Stomach (tissue), 9 donors: ENCODE measurements around the gene CACNA1E. TPM values are rescaled to one million over a fixed set of nuclear protein-coding genes. Genes with fewer than 3 reads are reported as not detected.
"Not testable (repeated sequence)": the region's sequence is repeated elsewhere in the genome, so short reads cannot be mapped to it uniquely, and the experiment has no call there.

Experiments
- DNase-seq, 2 donors: peaks; one replicate each; pipeline versions ENCODE4 v3.0.0 to v3.0.0-alpha.2; 2013 to 2019
- H3K27ac ChIP-seq, 5 donors: fragments of 200-600 bp in 4 of 5; sonication (generic) in 4 of 5; one replicate each; pipeline ENCODE4 v1.5.1; 2013 to 2019; ENCODE audit warnings: mild to moderate bottlenecking in 1 of 5, moderate library complexity in 1 of 5
- H3K27me3 ChIP-seq, 3 donors: fragments of 200-600 bp; sonication (generic); one replicate each; pipeline ENCODE4 v1.5.1; 2017 to 2019; ENCODE audit warnings: mixed run types in 1 of 3
- H3K36me3 ChIP-seq, 4 donors: fragments of 200-600 bp; sonication (generic); 1 replicate in 3 of 4; 2 replicates in 1 of 4; pipeline ENCODE4 v1.5.1; 2016 to 2019
- H3K4me1 ChIP-seq, 4 donors: fragments of 200-600 bp; sonication (generic); one replicate each; pipeline ENCODE4 v1.5.1; 2016 to 2019
- H3K4me3 ChIP-seq, 4 donors: fragments of 200-600 bp; sonication (generic) in 3 of 4; one replicate each; pipeline ENCODE4 v1.5.1; 2016 to 2019; ENCODE audit warnings: mild to moderate bottlenecking in 1 of 4
- H3K9me3 ChIP-seq, 4 donors: fragments of 200-600 bp; sonication (generic); one replicate each; pipeline ENCODE4 v1.5.1; 2016 to 2019
- EP300 ChIP-seq: sonication (generic); formaldehyde crosslinking; IDR thresholded peaks from one replicate; pipeline ENCODE4 v1.6.1; 2017; ENCODE audit warnings: antibody characterized with exemption
- POLR2A ChIP-seq, 4 donors: fragments of 450-650 bp; IDR thresholded peaks; one replicate each; pipeline ENCODE4 v1.6.1; 2016; ENCODE audit warnings: antibody characterized with exemption in 4 of 4, control low read depth in 2 of 4, mild to moderate bottlenecking in 1 of 4, moderate library complexity in 1 of 4
- POLR2AphosphoS5 ChIP-seq, 3 donors: sonication (generic); formaldehyde crosslinking; IDR thresholded peaks; one replicate each; pipeline ENCODE4 v1.6.1; 2016; ENCODE audit warnings: antibody characterized with exemption in 3 of 3
- WGBS, 5 donors: extraction: QIAGEN DNeasy Blood & Tissue Kit in 3 of 5; methylation state at CpG; one replicate each; pipeline versions ENCODE4 v1.1.5 to v1.1.7; 2013 to 2018; 5-methylcytosine and 5-hydroxymethylcytosine counted together
- intact Hi-C: fragments of 100-400 bp; cut with DNase I; formaldehyde crosslinking; loops from one replicate; pipeline ENCODE4 v1.15.1; 2023; ENCODE audit warnings: low total_unique reads
- polyA plus RNA-seq, 3 donors: library from polyadenylated mRNA; stranded (reverse); fragments of 200-250 nt; gene quantifications; one replicate each; pipeline ENCODE4 v1.2.3, GENCODE V29; 2013
- total RNA-seq, 5 donors: library from RNA; depleted of rRNA; stranded (reverse); fragments of >200 nt; gene quantifications; one replicate each; pipeline versions ENCODE4 v1.1.0 to v1.2.3, GENCODE V29; 2014 to 2016
- TF ChIP-seq, protein P1 (sequence below), 7 experiments: fragments of 450-650 bp in 4 of 7; fragments of 200-600 bp in 3 of 7; sonication (generic) in 3 of 7; IDR thresholded peaks; one replicate each; pipeline ENCODE4 v1.5.1; 2016 to 2019; ENCODE audit warnings: antibody characterized with exemption in 7 of 7, control low read depth in 2 of 7, mild to moderate bottlenecking in 1 of 7
- donor health status: healthy with polysubstance abuse.
- donor health status: Bipolar disorder and iron deficiency.
- donor health status: healthy.

CACNA1E gene
- total and polyA plus RNA-seq, 8 donors: under 0.01 to 1.8 (median 0.01) TPM; not detected in 4

DNA sequence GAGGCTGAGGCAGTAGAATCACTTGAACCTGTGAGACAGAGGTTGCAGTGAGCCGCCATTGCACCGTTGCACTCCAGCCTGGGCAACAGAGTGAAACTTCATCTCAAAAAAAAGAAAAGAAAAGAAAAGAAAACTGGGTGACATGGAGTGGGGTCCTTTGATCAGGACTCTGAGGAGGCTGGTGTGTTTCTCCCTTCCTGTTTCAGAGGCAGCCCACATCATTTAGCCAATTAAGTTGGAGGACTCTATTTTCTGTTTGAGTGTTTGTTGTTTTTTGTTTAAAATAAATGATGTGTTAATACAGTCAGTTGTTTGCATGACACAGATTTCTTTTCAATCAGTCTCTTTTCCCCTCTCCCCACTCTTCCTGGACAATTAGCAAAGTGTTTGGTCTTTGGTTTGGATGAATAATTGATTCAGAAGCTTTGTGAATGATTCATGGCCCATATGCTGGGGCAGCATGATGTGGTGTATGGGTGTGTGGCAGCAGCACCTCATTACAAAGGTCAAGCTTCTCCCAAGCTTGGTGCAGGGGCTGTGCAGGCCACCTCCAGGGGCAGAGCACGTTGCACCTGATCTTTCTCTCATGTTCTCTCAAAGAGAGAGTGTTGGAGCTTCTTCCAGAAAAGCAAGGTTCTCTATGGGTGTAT, 48.8 kb downstream of the CACNA1E start:
- H3K4me3 ChIP-seq: no peak overlapping the region
- H3K36me3 ChIP-seq: no peaks in the 10 kb centered on the region
- H3K4me1 ChIP-seq: no peaks in the 10 kb centered on the region
- peaks cover 3 to 22% (median 12%) of the 10 kb centered on the region in 4 donors for H3K9me3 ChIP-seq
- H3K27me3 ChIP-seq: no peaks in the 10 kb centered on the region
- WGBS, 5 donors: 65 to 86% (median 79%) methylated on average over 3 of the region's 3 CpGs
- TF ChIP-seq, protein P1, sequence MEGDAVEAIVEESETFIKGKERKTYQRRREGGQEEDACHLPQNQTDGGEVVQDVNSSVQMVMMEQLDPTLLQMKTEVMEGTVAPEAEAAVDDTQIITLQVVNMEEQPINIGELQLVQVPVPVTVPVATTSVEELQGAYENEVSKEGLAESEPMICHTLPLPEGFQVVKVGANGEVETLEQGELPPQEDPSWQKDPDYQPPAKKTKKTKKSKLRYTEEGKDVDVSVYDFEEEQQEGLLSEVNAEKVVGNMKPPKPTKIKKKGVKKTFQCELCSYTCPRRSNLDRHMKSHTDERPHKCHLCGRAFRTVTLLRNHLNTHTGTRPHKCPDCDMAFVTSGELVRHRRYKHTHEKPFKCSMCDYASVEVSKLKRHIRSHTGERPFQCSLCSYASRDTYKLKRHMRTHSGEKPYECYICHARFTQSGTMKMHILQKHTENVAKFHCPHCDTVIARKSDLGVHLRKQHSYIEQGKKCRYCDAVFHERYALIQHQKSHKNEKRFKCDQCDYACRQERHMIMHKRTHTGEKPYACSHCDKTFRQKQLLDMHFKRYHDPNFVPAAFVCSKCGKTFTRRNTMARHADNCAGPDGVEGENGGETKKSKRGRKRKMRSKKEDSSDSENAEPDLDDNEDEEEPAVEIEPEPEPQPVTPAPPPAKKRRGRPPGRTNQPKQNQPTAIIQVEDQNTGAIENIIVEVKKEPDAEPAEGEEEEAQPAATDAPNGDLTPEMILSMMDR (IDR thresholded peaks at IDR 0.05): no peak
- TF ChIP-seq EP300: no peak
- TF ChIP-seq POLR2AphosphoS5 (IDR thresholded peaks at IDR 0.05): no peak
- TF ChIP-seq POLR2A (IDR thresholded peaks at IDR 0.05): no peak
- no peak for DNase-seq
- intact Hi-C loops: no loop called here
- no peak overlapping the region for H3K27ac ChIP-seq

DNA sequence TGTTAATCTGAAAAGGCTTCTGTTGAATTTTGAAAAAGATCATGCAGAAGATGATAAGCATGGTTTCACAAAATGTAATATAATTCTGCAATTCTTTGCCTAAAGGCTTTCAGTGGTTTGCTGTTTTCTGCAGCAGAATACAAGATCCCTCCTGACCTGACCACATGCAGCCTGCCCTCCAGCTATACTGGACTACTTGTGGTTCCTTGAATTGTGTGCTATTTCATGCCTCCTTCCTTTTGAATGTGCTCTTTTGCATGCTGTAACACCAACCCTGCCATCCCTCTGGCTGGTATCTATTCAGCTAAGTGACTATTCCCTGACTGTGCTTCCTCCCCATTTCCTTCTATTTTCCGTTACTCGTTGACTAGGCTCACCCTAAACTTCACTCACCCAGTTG, 55.5 kb downstream of the CACNA1E start:
- Histone ChIP-seq H3K27ac (no peak overlapping the region), H3K9me3 (no peaks in the 10 kb centered on the region), H3K4me1 (peaks cover 0 to 13% (median 0%) of the 10 kb centered on the region in 4 donors), H3K27me3 (no peaks in the 10 kb centered on the region), H3K36me3 (no peaks in the 10 kb centered on the region), H3K4me3 (no peak overlapping the region)
- intact Hi-C loops: no loop called here
- no peak for DNase-seq
- TF ChIP-seq EP300: no peak
- TF ChIP-seq POLR2AphosphoS5 (IDR thresholded peaks at IDR 0.05): no peak
- no peak for TF ChIP-seq POLR2A (IDR thresholded peaks at IDR 0.05)
- TF ChIP-seq, protein P1 (IDR thresholded peaks at IDR 0.05): no peak
- WGBS, 5 donors: 59 to 84% (median 69%) methylated on average over 2 of the region's 2 CpGs

DNA sequence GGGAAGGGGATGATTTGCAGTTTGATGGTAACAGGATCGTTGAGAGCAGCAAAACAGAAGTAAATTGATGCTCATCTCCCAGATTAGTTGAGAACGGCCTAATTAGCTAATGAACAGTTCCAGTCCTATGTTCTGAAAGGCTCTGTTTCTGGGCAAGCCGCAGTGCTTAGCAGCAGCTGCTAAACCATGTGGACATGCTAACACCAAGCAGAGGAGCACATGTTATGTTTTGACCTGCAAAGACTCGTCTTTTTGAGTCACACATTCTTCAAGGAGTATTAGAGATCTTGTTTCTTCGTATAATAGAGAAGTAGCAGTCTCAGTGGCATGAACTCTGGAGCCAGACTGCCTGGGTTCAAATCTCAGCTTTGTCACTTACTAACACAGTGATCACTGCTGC, 58.1 kb downstream of the CACNA1E start:
- H3K4me1 ChIP-seq: peaks cover 0 to 14% (median 0%) of the 10 kb centered on the region in 4 donors
- intact Hi-C loops: no loop called here
- TF ChIP-seq POLR2A (IDR thresholded peaks at IDR 0.05) (no peak), EP300 (no peak), POLR2AphosphoS5 (IDR thresholded peaks at IDR 0.05) (no peak)
- TF ChIP-seq, protein P1 (IDR thresholded peaks at IDR 0.05): no peak
- H3K9me3 ChIP-seq: no peaks in the 10 kb centered on the region
- H3K36me3 ChIP-seq: no peaks in the 10 kb centered on the region
- WGBS, 5 donors: 74 to 91% (median 86%) methylated on average over 5 of the region's 5 CpGs
- no peak for DNase-seq
- H3K27me3 ChIP-seq: no peaks in the 10 kb centered on the region
- no peak overlapping the region for H3K27ac ChIP-seq
- H3K4me3 ChIP-seq: no peak overlapping the region

DNA sequence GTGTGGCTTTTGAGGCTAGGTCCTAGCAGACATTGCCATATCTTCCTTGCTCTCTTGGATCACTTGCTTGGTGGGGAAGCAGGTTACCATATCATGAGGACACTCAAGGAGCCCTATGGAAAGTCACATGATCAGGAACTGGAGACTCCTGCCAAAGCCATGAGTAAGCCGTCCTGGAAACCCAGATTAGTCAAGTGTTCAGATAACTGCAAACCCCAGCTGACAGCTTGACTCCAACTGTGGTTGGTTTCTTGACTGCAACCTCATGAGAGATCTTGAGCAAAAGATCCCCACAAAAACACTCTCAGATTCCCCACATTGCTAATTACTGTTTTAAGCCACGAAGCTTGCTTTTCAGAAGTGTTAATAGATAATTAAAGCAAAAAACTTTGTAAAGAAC, 58.6 kb downstream of the CACNA1E start:
- H3K9me3 ChIP-seq: no peaks in the 10 kb centered on the region
- no peak overlapping the region for H3K4me3 ChIP-seq
- H3K4me1 ChIP-seq: peaks cover 0 to 14% (median 0%) of the 10 kb centered on the region in 4 donors
- H3K36me3 ChIP-seq: no peaks in the 10 kb centered on the region
- H3K27me3 ChIP-seq: peaks cover 0 to under 1% (median 0%) of the 10 kb centered on the region in 3 donors
- WGBS, 5 donors: 53 to 65% (median 61%) methylated on average over 2 of the region's 2 CpGs
- intact Hi-C loops: no loop called here
- no peak for DNase-seq
- H3K27ac ChIP-seq: no peak overlapping the region
- TF ChIP-seq POLR2A (IDR thresholded peaks at IDR 0.05) (no peak), POLR2AphosphoS5 (IDR thresholded peaks at IDR 0.05) (peak in 1 of 3 donors; percentile 17), EP300 (no peak)
- TF ChIP-seq, protein P1 (IDR thresholded peaks at IDR 0.05): no peak

DNA sequence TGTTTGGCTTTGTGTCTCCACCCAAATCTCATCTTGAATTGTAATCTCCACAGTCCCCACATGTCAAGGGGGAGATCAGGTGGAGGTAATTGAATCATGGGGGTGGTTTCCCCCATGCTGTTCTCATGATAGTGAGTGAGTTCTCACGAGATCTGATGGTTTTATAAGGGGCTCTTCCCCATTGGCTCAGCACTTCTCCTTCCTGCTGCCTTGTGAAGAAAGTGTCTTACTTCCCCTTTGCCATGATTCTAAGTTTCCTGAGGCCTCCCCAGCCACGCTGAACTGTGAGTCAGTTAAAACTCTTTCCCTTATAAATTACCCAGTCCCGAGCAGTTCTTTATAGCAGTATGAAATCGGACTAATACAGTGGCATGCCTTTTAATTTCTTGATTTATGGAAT, 59.1 kb downstream of the CACNA1E start:
- WGBS, 5 donors: 59 to 93% (median 73%) methylated on average over 4 of the region's 4 CpGs
- H3K27me3 ChIP-seq, H3K36me3 ChIP-seq, H3K4me3 ChIP-seq, H3K27ac ChIP-seq, intact Hi-C loops, DNase-seq, H3K9me3 ChIP-seq: not testable (repeated sequence)
- H3K4me1 ChIP-seq: peaks cover 0 to 14% (median 0%) of the 10 kb centered on the region in 4 donors
